RKO (cell line): ENCODE data around the gene PTPRS.

Experiments
- DNase-seq: peaks from one replicate; pipeline ENCODE4 v3.0.0-alpha.2; 2016; ENCODE audit warnings: low spot score

PTPRS gene

DNA sequence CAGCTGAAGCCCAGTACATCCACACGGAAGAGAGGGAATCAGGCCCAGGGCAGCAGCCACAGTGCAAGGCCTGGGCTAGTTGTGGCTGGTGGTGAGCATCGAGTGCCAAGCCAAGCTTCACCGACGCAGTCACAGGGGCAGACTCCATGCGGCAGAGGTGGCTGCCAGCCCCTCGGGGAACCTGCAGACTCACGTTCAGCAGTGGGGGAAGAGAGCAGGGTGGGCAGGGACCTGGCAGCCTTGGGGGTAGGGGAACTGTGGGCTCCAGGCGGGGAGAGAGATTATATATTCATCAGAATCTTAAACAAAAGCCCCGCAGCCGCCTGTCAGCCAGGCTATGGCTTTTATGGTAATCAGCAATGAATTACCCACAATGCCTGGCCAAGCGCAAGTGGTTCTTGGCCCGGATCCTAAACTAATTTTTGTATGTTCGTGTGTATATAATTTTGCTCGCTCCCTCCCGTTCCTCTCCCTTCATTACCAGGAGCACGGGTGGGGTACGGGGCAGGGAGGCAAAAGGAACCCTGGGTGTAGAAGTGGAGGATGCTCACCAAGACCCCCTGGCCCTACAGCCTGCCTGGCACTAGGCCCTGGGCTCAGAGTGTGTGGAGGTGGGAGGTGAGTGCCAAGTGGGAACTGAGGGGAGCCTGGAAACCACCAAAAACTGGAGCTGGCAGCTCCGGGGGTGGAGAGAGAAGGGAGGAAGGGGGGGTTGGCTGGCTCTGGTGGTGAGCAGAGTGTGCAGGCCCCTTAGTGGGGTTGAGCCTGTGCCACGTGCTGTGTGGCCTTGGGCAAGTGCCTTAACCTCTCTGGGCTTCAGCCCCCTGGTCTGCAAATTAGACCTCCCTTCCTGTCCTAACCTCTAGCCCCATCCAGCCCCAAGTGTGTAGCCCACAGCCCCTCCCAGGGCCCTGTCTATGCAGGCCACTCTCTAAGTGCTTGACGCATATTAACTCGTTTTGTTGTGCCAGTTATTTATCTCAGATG lies 31.9 kb downstream of the PTPRS start:
- peak; percentile 43 for DNase-seq

DNA sequence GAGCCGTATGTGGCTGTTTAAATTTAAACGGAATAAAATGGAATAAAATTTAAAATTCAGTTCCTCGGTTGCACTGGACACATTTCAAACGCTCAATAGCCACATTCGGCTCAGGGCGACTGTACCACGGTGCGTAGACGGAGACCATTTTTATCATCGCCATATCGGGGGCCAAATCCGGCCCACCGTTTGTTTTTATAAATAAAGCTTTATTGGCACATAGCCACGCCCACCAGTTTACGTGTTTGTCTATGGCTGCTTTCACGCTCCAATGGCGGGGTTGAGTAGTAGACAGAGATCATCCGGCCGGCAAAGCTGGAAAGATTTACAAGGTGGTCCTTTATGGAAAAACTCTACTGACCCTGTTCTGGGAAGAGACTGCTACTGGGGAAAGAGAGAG lies 33.0 kb downstream of the PTPRS start:
- no peak for DNase-seq

DNA sequence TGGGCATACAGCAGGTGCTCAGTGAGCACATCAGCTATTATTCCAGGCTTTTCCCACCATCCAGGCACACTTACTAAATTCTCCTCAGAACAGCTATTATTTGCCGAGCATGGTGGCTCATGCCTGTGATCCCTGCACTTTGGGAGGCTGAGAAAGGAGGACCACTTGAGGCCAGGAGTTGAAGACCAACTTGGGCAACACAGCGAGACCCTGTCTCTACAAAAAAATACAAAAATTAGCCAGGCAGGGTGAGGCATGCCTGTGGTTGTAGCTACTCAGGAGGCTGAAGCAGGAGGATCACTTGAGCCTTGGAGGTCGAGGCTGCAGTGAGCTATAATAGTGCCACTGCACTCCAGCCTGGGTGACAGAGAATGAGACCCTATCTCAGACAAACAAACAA lies 35.4 kb downstream of the PTPRS start:
- no peak for DNase-seq

DNA sequence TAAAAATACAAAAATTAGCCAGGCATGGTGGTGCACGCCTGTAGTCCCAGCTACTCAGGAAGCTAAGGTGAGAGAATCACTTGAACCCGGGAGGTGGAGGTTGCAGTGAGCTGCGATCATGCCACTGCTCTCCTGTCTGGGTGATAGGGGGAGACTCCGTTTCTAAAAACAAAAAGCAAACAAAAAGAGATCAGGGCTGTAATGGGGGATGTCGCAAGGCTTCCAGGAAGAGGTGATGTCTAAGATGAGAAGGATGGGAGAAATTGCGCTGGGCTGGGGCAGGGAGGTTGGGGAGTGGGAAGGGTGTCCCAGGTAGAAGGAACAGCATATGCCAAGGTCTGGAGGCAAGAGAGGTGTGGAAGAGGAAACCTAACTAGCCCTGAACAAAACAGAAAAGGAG lies 36.1 kb downstream of the PTPRS start:
- no peak for DNase-seq

DNA sequence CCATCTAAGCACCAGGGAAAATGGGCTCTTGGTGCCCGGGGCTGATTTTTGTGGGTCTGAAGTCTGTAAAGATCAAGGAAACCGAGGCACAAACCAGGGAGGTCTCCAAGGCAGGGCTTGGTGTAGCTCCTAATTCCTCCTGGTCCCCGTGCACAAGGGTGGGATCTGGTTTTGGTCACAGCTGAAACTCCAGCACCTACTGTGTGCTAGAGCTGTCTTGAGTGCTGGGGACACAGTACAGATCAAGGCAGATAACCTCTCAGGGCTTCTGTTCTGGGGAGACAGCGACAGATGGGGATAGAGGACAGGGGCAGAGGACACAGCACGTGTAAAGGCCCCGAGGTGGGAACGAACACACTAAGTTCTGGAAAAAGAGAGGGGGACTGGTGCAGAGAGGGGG lies 37.4 kb downstream of the PTPRS start:
- DNase-seq: no peak

DNA sequence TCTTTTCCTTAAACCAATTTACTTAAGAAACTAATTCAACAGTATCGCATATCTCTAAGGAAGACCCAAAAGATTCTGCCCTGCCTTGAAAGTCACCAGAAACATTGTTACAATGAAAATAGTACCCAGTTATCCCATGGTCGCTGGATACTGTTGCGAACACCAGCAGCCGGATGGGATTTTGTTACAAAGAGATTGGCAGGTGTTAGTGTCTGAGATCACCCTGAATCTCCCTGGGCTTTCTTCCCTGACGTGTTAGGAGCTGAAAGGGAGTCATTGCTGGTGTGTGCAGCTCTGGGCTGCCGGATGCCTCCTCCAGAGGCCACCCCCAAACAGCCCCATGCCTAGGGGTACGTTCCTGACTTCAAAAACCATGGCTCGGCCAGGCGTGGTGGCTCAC lies 38.2 kb downstream of the PTPRS start:
- DNase-seq: no peak

DNA sequence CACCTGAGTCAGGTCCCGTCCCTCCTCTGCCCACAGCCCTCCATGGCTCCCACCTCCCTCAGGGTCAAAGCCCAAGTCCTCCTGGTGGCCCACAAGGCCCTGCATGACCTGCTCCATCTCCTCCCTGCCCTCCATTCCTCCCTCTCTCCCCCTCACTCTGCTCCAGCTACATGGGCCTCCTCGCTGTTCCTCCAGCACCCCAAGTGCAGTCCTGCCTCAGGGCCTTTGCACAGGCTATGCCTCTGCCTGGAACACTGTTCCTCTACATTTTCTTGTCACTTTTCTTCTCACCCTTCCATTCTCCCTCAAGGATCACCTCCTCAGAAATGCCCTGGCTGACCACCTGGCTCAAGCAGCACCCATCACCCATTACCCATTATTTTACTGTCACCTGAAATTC lies 41.5 kb downstream of the PTPRS start:
- no peak for DNase-seq

DNA sequence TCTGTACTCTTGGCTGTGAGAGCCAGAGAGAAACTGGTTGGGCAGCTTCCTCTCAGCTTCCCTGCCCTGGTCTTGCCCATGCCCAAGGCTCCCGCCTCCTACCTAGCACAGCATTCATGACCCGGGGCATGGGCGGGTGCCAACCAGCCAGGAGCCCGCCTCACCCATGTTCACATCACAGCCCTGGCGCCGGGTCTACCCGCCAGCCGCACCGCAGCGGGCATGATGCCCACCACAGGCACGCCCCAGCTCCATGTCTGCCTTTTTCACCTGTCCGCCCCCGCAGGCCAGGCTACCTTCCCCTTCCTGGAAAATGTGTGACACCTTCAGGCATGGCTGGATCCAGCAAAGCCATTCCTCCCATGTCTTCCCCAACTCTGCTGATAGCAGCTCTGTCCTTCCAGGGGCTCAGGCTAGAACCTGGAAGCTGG lies 42.1 kb downstream of the PTPRS start:
- DNase-seq: no peak

DNA sequence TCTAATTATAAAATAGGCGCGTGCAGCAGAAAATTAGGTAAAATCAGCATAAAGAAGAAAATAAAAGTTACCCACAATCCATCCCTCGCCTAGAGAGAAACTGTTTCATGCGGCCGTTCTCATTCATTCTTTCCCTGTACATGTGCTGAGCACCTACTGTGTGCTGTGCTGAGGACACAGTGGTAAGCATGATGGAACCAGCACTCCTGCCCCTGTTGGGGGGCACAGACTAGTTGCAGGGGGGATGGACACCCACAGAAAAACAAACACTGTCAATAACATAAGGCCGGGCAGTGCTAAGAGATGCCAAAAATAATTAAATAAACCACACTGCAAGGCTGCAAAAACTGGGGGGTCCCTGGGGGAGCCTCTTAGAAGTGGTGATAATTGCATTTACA lies 43.3 kb downstream of the PTPRS start:
- DNase-seq: no peak

DNA sequence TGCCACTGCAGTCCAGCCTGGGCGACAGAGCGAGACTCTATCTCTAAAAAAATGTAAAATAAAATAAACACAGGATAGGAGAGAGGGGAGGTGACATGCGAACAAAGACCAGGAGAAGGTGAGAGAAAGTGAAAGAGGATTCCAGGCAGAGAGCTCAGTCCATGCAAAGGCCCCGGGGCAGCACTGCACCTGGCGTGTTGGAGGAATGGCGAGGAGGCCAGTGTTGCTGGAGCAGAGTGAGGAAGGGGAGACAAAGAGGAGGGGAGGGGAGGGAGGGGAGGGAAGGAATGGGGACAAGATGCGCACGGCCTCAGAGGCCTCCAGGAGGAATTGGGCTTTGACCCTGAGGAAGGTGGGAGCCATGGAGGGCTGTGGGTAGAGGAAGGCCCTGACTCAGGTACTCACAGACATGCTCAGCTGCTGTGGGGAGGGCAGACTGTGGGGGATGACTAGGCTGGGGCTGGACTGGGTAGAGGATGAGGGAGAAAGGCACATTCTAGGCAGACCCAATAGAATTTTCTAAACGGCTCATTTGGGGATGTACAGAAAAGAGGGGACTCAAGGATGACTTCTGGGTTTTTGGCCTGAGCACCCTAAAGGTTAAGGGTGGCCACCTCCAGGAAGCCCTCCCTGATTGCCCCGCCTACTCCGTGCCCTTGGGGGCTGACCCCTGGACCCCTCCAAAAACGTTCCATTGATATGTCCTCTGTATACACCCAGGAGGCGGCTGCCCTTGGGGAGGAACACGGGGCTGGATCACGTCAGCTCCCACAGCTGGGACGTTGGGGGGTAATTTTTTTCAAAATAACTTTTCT lies 43.9 kb downstream of the PTPRS start:
- DNase-seq: no peak

DNA sequence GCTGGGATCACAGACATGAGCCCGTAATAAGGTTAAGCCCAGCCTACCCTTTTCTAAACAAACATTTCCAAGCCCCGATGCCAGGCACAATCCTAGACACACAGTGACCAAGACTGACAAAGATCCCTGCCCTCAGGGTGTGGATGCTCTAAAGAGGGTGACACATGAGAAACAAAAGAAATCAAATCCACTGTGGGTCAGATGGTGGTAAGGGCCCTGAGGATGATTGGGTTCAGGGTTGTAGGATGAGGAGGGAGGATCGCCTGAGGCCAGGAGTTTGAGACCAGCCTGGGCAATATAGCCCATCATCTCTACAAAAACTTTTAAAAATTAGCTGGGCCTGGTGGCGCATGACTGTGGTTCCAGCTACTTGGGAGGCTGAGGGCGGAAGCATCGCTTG lies 44.6 kb downstream of the PTPRS start:
- DNase-seq: no peak

DNA sequence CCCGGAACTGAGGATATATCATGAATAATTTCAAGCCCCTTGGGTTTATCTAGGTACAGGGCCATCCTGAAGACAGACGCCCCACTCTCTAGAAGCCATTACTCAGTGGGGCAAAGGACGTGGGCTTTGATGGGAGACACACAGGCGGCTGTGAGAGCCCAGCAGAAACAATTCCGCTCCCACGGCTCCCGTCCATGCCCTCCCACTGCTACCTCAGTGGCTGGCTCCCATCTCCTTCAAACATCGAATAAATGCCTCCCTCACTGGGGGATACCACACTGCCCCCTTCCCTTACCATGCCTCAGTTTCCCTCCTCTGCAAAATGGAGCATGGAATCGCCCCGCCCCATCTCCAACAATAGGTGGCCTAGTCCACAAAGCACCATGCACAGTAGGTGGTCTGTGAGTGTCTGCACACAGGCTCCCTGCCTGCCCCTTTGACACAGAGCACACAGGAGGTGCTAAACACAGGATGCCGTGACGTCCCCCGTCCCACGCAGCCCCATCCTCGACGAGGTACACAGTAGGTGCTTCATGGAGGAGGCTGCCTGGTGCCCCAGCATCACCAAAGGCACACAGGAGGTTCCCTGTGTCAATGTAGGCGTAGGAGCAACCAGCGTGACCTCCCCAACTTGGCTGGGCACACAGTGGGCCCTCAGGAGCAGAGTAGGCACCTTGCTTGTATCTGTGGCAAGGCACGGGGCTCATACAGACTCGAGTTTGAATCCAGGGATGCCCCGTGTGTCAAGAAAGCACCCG lies 46.0 kb downstream of the PTPRS start:
- no peak for DNase-seq

DNA sequence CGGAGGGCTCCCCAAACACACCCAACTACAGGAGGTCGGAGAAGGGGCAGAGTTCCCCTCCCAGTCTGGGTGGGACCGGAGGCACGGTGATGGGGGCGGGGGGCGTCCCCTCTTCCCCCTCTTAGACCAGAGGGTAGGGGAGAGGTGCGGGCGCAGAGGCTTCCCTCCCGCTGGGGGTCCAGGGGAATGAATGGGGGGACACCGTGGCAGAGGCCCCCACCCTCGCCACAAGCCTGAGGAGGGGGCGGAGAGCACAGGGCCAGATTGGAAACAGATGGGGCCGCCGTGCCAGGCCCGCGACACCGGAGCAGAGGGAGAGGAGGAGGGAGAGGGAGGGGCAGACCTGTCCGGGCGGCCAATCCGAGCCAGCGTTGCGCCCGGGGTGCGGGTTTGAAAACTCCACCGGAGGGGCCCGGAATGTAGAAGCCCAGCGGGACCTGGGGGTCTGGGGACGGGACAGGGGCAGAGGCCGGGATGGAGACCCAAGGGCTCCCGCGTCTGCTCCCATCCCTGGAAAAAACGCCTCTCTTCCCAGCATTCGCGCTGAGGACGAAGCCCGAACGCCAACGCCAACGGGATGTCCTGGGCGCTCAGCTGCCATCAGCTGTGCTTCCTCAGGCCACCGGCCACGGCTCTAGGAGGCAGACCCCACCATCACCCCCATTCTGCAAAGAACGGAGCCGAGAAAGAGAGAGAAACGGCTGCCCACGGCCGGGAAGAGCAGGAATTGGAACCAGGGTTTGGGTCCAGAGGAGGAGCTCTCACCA lies 46.8 kb downstream of the PTPRS start:
- DNase-seq: no peak

DNA sequence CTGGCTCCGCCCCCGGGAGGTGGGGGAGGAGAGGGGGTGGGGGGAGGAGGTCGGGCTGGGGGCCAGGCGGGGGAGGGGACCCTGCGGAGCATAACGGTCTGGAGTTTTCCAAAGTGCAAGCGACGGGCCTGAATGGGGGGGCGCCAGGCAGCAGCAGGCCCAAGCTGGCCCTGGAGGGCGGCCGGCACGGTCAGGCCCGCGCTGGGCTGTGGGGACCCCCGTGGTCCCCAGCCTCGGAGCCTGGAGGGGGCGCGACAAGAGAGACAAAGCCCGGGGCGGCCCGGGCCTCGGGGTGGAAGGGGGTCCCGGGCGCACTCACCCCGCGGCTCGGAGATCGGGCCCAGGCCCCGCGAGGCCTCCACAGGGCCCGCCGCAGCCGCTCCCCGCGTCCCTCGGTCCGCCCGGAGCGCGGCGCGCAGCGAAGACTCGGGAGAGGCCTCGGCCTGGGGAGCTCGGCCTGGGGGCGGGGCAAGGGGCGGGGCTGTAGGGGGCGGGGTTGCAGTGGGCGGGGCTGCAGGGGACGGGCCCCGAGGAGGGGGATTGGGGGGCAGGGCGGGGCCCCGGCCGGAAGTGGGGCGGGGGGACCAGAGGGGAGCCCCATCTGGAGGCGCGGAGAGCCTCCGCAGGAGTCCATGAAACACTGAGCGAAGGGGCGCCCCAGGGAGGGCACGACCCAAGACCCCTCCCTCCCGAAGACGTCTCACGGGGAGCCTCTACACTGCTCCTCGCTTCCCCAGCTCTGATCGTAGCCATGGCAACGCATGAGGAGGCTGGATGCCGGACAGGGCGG lies 47.6 kb downstream of the PTPRS start:
- no peak for DNase-seq

DNA sequence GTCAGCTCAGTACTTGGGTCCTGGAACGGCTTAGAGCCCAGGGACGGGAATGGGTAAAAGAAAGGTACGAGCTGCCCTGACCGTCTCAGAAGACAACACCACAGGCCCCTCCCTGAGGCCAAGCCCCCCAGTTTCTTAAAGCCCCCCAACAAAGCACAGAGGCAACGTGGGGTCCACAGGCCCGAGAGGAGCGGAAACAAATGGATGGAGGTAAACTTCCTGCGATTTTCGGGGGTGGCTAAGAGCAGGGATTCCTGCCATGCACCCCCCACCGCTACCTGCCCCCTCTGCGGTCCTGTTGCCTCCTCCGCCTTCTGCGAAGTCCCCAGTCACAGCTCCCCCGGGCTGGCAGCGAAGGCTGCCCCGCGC lies 48.2 kb downstream of the PTPRS start:
- DNase-seq: no peak

DNA sequence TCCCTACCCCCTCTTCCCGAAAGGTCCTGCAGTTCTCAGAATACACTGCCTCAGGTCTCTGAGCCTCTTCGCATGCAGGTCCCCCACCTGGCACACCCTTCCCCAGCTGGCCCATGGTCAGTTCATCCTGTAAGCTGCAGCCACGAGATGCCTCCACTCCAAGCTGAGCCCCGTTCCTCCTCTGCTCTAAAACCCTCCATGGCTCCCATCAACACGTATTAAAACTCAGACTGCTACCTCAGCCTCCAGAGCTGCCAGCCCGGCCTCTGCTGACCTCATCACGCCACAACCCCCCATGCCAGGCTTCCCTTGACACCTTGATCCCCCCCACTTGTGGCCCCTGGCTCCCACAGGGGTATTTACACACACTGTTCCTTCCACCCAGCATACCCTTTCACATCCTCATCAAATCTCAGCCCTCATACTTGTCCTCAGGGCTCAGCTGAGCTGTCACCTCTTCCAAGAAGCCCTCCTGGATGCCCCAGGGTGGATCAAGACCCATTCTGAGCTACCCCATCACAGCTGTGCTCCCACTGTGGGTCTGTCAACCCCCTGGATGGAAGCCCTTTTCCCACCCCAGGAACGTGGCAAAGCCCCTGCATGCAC lies 48.9 kb downstream of the PTPRS start:
- no peak for DNase-seq
